SK-N-SH (cell line): ENCODE data around the gene COL26A1.

Experiments used
- CHD2 ChIP-seq: fragments of 150-350 bp; IDR thresholded peaks from 2 replicates; pipeline ENCODE4 v1.6.1; 2018; ENCODE audit warnings: low read length; ENCODE audit not compliant: partially characterized antibody
- CTCF ChIP-seq: fragments of 200-600 bp; sonication (generic); IDR thresholded peaks from 2 replicates; pipeline ENCODE4 v1.6.1; 2017; ENCODE audit warnings: antibody characterized with exemption, mild to moderate bottlenecking, moderate library complexity
- EP300 ChIP-seq, 2 experiments: IDR thresholded peaks; 2 replicates each; pipeline versions ENCODE4 v1.4.0 to v1.6.1; 2012; ENCODE audit warnings: borderline replicate concordance in 1 of 2, low read depth in 1 of 2, low read length in 1 of 2
- FOXJ3 ChIP-seq: sonication (generic); formaldehyde crosslinking; IDR thresholded peaks from 2 replicates; pipeline ENCODE4 v1.5.1; 2020; ENCODE audit warnings: mild to moderate bottlenecking, missing genetic modification reagents
- GABPA ChIP-seq: IDR thresholded peaks from 2 replicates; pipeline ENCODE4 v1.4.0; 2012; ENCODE audit warnings: low read depth, mild to moderate bottlenecking
- POLR2AphosphoS5 ChIP-seq: IDR thresholded peaks from 2 replicates; pipeline ENCODE4 v1.6.1; 2012; ENCODE audit warnings: low read depth, low read length
- REST ChIP-seq: IDR thresholded peaks from 2 replicates; pipeline ENCODE4 v1.6.1; 2012; ENCODE audit warnings: mild to moderate bottlenecking, low read depth, low read length, moderate library complexity
- TAF1 ChIP-seq: IDR thresholded peaks from 2 replicates; pipeline ENCODE4 v1.6.1; 2012; ENCODE audit warnings: low read depth, mild to moderate bottlenecking, low read length, moderate library complexity, borderline replicate concordance
- TCF12 ChIP-seq: IDR thresholded peaks from 2 replicates; pipeline ENCODE4 v1.4.0; 2012
- TEAD4 ChIP-seq: IDR thresholded peaks from 2 replicates; pipeline ENCODE4 v1.4.0; 2012; ENCODE audit warnings: mild to moderate bottlenecking, borderline replicate concordance; ENCODE audit not compliant: insufficient read depth
- YY1 ChIP-seq: IDR thresholded peaks from 2 replicates; pipeline ENCODE4 v1.4.0; 2012; ENCODE audit warnings: low read depth, mild to moderate bottlenecking
- ZBTB33 ChIP-seq: IDR thresholded peaks from 2 replicates; pipeline ENCODE4 v1.4.0; 2012; ENCODE audit warnings: low read depth, borderline replicate concordance

- TF ChIP-seq CTCF, result no peak
- no peak for TF ChIP-seq FOXJ3
- TF ChIP-seq CHD2, result no peak
- no peak for TF ChIP-seq TEAD4
- no peak for TF ChIP-seq POLR2AphosphoS5
- TF ChIP-seq TAF1, result no peak
- TF ChIP-seq ZBTB33, result no peak
- TF ChIP-seq GABPA, result no peak
- TF ChIP-seq REST, result no peak
- no peak for TF ChIP-seq TCF12
- TF ChIP-seq YY1, result no peak
- TF ChIP-seq EP300 (IDR thresholded peaks at IDR 0.05; ENCODE audit: borderline replicate concordance in 1 of 2, low read depth in 1 of 2, low read length in 1 of 2), result no peak
Observed at GRCh38 chr7:101379302-101379701, 16.6 kb downstream of the COL26A1 start.
